Cardiac fibroblast (primary cell): ENCODE results near the gene SHANK1.

ENCODE experiments used
- DNase-seq, 2 donors: peaks; one replicate each; pipeline versions ENCODE4 v3.0.0 to v3.0.0-alpha.2; 2010; ENCODE audit warnings: low read depth in 2 of 2
- H3K4me3 ChIP-seq, 2 donors: replicated peaks in 1 of 2; 1 replicate in 1 of 2; 2 replicates in 1 of 2; pipeline ENCODE4 v1.5.1; 2011; ENCODE audit warnings: low read depth in 2 of 2, low read length in 2 of 2, mild to moderate bottlenecking in 2 of 2, moderate library complexity in 1 of 2
- CTCF ChIP-seq: IDR thresholded peaks from one replicate; pipeline ENCODE4 v1.5.1; 2011; ENCODE audit warnings: low read depth, mild to moderate bottlenecking, low read length, inconsistent platforms

SHANK1 gene

DNA sequence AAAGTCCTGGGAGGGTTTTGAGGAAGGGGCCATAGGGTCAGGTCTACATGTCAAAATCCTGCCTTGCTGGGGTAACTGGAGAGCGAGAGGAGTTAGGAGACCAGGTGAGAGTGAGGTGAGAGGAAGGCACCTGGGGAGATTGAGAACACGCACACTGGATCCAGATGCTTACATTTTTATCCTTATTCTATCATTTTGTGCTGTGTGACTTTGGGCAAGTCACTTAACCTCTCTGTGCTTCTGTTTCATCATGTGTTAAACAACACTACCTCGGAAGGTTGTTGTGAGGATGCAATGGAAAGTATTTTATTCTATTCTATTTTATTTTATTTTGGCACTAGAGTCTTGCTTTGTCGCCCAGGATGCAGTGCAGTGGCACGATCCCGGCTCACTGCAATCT lies 66.9 kb downstream of the SHANK1 start:
- no peak overlapping the region for H3K4me3 ChIP-seq
- no peak for DNase-seq
- no peak for TF ChIP-seq CTCF

DNA sequence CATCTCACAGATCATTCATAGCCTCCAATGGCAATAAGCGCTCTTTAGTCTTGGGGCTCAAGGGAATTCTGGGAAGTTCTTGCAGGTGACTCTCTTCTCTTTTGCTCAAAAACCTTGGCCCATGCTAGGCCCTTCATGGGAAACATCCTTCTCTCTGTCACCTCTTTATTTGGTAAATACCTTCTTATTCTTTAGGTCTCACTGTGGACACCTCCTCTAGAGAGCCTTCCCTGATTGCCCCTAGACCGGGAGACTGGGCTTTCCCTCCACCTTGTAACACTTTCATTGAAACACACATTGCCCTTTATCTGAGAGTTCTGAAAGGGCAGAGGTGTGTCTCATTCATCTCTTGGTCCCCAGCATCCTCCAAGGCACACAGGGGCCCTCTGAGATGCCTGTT lies 68.4 kb downstream of the SHANK1 start:
- TF ChIP-seq CTCF = no peak
- DNase-seq = no peak
- no peak overlapping the region for H3K4me3 ChIP-seq

- DNase-seq = peak; percentile 21 to 23
- no peak for TF ChIP-seq CTCF
- H3K4me3 ChIP-seq = no peak within 1 kb of the TSS
Measured at GRCh38 chr19:50649433-50650391, 69.9 kb downstream of the SHANK1 start, which contains the start of gene C19orf81. Gene C19orf81 (plus strand): TSS chr19:50649445. CDS start chr19:50649445, 0 bp downstream.

DNA sequence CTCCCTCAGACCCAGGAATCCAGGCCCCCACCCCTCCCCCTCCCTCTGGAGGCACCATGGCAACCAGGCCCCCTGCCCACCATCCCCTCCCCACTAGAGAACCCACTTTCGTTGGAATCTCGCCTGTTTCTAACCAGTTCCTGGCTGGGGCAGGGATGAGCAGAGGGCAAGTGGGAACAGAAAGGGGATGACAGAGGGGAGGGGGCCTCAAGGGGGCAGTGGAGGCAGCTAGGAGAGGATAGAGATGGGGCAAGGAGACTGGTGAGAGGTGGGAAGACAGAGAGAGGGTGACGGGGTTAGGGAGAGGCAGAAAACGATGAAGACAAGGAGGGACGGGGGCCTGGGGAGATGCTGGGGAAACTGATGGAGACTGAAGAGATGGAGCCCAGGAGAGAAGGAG lies 70.9 kb downstream of the SHANK1 start:
- TF ChIP-seq CTCF = no peak

DNA sequence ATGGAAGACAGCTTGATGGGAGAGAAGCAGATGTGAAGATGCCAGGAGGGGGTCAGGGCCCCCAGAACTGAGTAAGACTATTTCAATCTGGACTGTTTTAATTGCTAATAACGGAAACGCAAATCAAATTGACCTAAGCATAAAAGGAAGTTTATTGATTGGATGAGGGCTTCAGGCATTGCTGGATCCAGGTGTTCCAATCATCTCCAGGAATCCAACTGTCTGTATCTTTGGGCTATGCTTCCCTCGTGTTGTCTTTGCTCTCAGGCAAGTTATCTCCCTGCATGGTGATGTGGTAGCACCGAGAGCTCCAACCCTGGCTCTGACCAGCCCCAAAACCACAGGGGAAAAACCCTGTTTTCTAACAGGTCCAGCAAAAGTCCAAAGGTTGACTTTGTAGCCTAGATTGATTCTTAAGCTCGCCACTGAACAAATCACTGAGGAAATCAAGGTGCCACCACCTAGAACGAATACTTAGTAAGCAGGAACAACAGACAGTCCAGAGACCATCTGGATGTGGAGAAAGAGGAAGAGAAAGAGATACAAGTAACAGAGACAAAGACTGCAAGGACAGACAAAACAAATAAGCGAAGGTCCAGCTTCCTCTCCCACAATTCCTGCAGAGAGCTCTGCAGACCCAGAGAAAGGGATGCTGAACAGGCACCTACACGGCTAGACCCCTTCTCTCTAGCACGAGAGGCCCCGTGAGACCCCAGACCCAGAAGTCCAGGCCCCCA lies 71.6 kb downstream of the SHANK1 start:
- H3K4me3 ChIP-seq = no peak overlapping the region
- TF ChIP-seq CTCF = no peak
- DNase-seq = no peak

More for the DNA sequence above, 70.9 kb downstream of the SHANK1 start:
- H3K4me3 ChIP-seq = no peak overlapping the region
- DNase-seq = no peak

GRCh38 chr19:50646074-50646807 lies 73.4 kb downstream of the SHANK1 start:
- TF ChIP-seq CTCF = no peak
- no peak overlapping the region for H3K4me3 ChIP-seq
- DNase-seq = peak; percentile 81 to 84
